GM18517 (cell line): Measurements from ENCODE around the gene RASAL2.
"Not testable (repeated sequence)": the region's sequence is repeated elsewhere in the genome, so short reads cannot be mapped to it uniquely, and the experiment has no call there.

Experiments used
- ATAC-seq: cut with Tn5 transposase; IDR thresholded peaks from one replicate; pipeline ENCODE4 v1.9.1; 2021; ENCODE audit warnings: mild to moderate bottlenecking, moderate library complexity; ENCODE audit not compliant: unreplicated experiment

RASAL2 gene

DNA sequence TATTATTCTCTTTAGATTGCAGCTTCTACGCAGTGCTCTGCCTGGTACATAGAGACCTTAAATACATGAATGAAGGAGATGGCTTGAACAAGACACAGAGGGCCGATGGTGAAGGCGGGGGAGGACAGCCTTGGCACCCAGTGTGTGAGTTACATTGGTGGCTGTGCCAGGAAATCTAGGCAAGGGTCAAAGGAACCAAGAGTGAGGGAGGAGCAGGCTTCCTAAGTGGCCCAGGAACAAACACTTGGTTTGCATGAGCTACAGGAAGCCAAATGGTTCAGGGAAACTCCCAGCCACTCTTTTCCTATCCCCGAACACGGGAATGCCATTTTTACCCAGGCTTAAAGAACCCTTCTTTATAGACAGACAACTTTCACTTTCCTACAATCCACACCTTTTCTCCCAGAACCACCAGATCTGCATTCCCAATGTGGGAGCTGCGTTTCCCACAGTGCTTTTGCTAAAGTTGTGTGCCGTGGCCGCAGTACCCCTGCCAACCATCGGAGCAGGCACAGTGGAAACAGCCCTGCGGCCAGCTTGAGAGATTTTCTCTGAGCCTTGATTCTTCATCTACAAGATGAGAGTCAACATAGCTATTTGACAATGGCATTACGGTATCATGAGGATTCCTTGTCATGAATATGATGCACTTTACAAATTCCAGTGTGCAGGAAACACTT, 406.3 kb downstream of the RASAL2 start:
- no peak for ATAC-seq

DNA sequence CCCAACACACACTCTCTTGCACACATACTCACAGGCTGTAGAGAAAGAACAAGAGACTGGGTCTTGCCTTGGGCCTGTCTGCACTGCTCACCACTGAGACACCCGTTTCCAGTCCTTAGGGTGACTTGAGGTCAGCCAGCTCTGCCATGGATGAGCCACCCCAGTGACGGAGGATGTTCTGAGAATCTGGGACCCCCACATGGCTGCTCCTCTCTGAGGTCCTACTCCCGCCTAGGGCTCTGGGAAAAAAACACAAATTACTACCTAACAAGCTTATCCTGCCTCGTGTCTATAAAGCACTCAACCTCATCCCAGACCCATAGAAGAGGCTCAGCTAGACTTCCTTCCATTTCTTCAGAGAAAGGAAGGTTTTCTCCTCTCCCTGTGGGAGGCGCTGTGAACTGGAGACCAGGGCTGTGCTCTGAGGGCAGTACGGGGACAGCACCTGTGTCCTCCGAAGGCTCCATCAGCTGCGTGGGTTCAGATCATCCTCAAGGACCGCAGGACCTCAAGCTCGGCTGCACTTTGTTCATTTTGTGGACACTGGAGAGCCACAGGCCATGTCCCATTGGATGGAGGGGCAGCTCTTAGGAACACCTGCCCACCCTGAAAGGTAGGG, 407.1 kb downstream of the RASAL2 start:
- ATAC-seq: no peak

DNA sequence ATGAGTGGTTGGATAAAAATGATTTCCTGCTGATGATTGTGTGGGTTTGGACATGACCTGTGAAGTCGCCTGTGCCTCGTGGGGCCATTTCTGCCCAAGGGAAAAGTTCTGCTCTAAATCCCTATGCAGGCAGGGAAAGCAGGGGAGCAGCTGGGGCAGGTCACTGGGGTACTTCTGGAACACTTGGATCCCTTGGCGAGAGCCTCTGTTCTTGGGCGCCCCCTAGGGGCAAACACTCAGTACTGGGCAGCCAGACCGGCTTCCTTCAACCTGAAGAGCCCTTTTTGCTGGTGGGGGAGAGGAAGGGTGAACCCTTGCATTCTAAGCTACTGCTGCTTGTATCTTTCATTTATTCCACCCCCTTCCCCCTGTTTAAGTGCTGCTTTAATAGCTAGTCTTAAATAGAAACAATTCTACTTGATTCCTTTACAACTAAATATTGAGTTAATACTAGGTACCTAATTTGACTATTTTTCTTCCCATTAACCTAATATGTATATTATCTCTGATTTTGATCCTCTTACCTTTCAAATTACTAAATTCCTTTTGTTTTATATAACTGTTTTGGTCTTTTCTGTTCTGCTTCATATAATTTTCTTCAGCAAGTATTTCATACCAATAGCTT, 407.9 kb downstream of the RASAL2 start:
- peak; percentile 80 for ATAC-seq

DNA sequence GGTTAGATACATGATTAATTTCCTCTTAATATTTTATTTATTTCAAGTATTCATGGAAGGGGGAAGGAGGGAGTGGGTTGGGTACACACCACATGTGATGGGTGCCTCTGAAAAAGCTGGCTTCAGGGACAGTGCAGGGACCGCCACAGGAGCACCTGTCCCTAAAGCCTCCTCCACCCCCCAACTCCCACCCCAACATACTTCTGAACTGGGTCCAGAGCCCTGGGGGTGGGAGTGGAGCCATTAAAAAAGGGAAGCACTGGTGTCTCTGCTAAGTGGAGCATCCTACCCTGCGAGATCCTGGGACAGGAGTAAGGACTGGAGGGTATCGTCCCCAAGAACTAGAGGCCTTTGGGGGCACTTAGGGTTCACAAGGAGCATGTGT, 408.4 kb downstream of the RASAL2 start:
- ATAC-seq: no peak

DNA sequence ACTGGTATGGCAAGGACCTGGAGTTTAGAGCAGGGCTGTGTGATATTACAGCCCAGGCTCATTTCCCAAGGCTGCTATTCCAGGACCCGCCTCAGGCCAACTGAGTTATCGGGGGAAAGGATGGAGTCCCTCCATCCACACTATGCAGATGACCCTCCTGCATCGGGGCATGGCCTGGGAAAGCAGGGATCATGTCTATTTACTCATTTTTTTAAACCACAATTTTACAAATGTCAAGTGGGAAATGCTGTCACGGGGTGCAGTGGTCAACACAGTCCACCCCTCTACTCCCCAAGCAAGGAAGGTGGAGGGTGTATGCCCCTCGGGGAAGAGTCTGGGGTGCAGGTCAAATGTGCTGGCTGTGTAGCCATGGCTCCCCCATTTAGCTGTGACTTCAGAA, 409.0 kb downstream of the RASAL2 start:
- ATAC-seq: no peak

DNA sequence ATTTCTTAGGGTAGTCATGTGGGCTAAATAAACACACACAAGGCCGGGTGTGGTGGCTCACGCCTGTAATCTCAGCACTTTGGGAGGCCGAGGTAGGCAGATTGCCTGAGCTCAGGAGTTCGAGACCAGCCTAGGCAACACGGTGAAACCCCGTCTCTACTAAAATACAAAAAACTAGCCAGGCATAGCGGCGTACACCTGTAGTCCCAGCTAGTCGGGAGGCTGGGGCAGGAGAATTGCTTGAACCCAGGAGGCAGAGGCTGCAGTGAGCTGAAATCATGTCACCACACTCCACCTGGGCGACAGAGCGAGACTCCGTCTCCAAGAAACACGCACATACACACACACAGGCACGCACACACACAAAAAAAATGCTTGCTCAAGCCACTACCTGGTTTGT, 409.4 kb downstream of the RASAL2 start:
- ATAC-seq: not testable (repeated sequence)

DNA sequence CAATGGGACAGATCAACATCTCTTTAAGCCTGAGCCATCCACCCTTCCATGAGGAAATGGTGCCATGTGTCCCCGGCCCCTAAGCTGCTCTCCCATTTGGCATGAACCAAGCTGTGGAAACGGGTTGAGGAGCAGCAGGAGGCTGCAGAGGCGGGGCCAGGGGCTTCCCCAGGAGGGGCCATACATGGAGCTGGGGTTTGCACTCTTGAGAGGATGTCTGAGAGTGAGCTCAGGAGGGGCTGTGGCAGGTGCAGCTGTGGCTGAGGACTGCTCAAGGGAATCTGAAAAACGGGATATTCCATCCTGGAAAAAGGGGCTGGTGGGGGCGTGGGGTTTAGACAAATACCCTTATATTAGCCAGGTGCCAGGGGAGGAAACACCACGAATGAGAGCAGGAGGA, 409.9 kb downstream of the RASAL2 start:
- ATAC-seq: no peak

DNA sequence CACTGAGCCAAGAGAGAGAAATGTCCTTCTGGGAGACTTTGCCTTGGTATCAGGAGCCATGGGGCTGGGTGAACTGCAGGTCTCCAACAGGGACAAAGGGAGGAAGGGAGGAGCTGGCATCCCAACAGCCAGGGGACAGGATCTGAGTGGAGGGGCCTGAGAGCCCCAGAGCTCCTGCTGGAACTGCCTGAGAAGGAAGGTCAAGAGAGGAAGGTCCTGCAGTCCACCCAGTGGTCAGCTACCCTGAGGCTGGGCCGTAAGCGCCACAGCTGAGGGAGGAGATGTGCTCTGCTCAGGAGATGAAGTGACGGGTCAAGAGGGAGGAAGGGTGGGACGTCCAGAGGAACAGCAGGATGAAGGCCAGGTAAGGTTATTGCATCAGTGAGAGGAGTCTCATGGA, 410.4 kb downstream of the RASAL2 start:
- no peak for ATAC-seq

DNA sequence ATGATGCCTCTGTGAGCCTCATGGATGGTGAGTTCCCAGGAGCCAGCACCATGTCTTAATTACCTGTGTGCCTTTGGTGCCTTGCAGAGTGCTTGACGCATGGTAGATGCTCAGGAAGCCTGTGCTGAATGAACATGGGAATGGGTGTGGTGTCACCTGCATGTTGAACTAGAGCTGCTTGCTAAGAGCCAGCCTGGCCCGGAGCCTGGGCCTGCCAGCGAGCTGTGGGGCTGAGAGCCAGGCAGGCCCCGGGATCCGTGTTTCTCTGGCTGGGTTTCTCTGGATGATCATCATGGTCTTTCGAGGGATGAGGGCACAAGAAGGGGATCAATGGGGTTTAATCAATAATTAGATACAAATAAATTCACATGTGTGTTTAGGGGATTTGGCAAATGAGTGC, 412.3 kb downstream of the RASAL2 start:
- no peak for ATAC-seq

DNA sequence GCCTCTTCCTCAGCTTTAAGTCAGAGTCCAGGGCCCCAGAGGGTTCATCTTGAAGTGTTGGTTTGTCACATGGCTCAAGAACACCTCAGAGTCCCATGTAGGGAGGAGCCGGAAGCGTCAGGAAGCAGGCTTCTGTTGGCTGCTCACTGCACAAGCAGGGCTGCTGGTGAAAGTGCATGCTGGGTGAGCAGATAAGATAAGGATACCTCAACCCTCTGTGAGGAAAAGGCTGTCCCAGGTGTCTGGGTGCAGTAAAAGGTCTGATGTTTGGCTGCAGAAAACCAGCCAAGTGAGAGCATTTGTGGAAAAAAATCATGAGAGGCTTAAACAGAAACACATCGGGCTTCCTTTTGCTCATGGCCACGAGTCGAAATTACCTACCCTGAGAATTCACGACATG, 412.8 kb downstream of the RASAL2 start:
- no peak for ATAC-seq

DNA sequence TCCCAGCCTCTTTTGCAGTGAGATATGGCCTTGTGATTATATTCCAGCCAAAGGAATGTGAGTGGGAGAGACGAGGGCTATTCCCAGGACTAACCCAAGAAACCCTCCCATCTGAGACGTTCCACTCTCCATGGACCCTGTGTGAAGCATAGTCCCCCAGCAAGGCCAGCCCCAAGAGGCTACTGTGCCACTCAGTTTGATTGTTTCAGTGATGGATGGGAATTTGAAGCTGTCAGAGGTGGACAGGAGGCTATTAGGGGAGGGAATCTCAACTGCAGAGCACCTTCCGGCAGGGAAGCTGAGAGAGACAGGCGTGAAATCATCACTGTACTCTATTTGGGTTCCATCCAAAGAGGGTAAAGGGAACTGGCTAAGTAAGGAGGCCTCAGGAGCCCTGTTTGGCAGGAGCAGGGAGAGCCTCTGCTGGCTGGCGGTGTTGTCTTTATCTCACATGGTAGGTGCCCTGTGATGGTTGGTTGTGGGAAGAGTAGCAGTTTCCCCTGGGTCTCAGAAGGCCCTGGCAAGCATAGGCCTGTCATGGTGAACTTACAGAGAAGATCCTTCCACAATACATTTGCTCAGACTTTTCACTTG, 415.6 kb downstream of the RASAL2 start:
- no peak for ATAC-seq

DNA sequence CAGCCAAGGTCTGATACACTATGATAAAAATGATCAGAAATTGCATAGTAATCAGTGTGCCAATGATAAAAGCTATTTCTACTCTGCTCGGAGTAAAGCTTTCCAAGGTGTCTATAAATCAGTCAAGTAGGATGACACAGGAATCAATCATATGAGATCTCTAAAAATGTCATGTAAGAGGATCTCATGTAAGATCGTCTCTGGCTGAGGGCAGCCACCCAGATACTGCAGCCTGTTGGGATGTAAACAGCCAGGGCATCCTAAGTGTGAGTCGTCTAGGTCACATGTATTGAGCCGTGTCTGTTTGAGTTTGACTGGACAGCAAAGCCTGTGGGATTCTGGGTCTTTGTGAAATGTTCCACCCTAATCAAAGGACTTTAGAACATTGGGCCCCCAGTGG, 416.3 kb downstream of the RASAL2 start:
- no peak for ATAC-seq

DNA sequence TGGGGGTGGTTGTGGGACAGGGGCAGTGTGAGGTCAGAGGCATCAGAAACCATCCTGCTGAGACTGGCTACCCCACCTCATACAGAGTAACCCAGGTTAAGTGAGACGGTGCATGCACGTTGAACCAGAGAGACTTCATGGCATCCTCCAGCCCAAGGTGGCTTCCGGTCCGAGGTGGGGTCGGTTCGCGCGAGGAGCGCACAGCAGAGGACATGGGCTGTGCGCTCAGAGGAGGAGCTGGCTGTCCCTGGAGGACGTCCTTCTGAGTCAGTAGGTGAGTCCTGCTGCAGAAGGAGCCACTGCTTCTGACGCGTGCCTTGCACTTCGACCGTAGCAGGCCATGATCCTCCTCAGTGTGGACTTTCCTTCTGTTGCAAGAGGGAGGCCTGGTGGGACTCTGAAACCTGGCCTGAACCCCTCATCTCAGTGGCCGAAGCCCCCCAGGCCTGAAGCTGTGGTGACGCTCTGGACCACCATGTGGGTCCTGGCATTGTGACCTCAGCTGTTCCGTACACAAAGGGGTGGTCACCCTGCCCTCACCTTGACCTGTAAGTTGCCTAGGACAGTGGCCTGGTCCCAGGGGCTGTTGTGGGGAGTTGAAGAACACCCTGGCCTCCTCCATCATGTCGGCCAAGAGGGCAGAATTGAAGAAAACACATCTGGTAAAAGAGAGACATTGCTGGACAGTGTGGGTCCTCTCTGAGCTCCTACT, 418.8 kb downstream of the RASAL2 start, which contains the start of gene TEX35:
Gene TEX35, plus strand, starts transcription at position 544 of the 712 bp plus-strand sequence. Its CDS starts 80 bp downstream, at position 624.
- no peak for ATAC-seq

DNA sequence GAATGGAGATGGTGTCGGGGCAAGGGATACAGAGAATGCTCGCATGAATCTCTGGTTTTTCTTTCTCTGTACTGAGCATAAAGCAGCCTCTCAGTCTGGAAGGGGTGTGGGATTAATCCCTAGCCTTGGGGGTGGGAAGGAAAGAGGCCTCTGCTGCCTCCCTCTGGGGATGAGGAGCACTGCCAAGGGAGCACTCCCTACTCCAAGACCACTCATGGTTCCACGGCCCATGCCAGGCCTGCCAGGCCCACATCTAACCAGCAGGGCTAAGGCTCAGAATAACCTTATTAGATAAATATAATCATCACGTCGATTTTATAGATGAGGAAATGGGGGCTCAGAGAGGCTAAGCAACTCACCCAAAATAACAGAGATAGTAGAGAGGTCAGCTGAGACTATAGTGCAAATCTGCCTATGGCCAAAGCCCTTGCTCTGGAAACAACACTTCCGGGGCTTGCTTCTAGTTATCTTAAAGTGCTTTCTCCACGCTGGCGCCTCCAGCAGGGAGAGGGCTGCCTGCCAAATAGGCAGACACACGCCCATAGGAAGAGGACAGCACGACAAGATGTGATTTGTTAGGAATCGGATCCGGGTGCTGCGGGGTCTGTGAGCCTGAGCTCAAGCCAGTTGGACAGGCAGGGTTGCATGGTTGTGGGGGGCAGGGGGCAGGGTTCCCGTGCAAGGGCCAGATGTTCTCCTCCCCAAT, 419.5 kb downstream of the RASAL2 start:
- no peak for ATAC-seq

DNA sequence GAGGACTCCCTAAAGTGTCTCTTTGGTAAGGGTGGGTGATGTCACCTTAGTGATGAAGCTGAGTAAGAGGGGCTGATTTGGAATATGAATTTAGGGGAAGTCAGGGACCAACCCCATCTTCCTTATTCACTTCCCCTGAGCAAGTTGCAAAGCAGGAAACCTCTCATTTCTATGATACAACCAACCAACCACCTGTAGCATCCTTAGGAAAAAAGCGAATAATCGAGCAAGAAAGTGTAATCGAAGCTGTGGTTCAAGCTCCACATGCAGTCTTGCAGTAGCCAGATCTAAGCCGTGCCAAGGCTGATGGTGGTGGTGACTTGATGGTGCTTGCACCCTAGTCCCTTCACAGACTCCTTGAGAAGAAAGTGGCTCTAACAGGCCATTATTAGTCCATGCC, 422.2 kb downstream of the RASAL2 start:
- ATAC-seq: no peak

DNA sequence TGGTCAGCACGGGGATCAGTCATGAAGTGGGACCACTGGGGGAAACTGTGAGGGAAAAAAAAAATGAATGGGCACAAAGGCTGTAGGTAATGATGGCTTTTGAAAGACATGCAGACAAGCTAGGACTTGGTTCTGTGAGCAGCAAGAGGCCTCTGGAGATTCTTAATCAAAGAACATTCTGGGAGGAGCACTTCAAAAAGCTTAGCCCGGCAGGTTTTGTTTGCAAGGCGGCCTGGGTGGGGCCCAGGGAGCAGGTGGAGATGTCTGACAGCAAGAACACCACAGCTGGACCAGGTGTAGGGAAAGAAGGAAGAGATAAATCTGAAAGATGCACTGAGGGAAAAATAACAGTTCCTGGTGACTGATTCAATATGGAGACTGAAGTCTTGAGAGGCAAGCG, 425.0 kb downstream of the RASAL2 start:
- ATAC-seq: no peak

DNA sequence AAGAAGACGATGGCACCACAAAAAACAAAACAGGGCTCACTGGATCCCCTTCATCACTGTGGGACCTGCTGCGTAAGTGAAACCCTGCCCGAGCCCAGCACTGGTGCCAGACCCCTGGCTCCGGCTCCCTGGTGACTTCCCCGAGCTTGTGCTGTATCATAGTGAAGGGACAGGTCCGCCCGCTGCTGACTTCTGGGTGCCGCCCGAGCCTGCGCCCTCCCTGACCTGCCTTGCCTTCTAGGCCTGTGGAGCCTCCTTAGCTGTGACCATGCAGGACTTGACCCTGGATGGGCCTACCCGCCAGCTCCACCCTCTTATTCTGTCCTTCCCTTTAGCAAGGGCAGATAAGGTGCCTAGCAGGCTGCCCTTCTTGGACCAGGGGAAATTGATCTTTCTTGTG, 426.9 kb downstream of the RASAL2 start:
- no peak for ATAC-seq

DNA sequence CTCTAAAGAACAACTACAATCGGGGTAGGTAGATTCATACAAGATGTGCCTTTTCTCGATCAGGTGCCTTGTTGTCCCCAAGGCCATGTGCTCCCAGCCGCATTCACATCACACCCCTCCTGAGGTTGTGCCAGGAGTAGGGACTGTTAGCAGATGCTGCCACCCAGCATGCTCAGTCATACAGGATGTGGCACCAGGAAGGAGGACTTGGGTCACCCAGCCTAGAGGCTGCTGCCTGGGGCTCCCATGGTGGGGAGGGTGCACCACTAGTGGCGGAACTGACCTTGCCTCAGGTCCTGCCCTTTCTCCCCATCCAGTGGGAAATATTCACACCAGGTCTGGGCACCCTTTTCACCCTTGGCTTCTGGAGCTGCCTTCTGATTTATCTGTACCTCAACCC, 427.3 kb downstream of the RASAL2 start:
- no peak for ATAC-seq

DNA sequence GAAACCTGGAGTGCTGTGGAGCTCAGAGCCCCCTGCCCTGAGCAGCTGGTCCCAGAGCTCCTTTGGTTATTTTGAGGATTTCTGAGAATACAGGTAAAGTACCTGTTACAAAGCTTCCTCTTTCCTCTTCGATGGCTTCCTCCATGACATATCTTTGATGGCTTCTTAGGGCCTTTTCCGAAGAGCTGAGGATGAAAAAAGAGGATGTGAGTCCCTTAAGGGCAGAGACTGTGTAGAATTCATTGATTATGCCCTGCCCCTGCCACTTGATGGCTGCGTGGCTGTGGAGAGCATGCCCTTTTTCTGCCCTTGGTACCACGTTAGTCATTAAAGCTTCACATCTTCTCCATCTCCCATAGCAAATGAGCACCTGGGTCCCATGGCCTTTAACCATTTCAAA, 433.2 kb downstream of the RASAL2 start:
- no peak for ATAC-seq

DNA sequence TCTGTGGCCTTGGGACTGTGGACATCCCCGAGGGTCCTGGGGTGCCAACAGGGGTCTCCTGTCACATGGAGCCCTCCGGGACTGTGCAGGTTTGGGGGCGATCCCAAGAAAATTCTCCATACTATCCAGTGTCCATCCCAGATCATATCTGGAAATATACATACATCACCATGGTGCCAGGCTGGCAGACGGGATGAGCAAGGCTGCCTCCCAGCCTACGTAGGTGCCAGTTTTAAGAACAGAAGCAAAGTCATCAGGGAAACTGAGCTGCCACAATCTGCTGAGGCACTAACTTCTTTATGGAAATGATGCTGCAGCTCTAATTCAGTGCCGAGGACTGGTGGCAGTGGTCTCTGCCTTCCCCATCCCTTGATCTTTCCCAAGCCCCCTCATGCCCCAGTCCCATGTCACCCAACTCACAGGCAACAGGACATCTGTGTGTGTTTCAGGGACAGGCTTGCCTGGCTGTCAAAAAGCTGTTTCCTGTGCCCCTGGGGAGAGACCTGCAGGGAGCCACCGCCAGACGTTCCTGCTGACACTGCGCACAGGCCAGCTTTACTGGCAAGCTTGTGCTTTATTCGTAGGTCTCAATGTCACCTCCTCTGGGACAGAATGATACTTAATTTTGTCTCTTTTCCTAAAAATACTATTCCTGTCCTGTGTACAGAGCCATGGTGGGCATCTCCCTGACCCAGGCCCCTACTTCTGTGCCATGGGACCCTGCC, 434.5 kb downstream of the RASAL2 start:
- no peak for ATAC-seq
